Stimulated activated naive B cell treated with anti-CD40 and anti-IgM and Interleukin-4, amounts not matched to agents 10 μg/mL and 1 μg/mL and 100 μg/mL, for 72 hours (primary cell): ENCODE results near the gene PLA2G2F.
"Not testable (repeated sequence)": the region's sequence is repeated elsewhere in the genome, so short reads cannot be mapped to it uniquely, and the experiment has no call there.

ENCODE experiments used
- ATAC-seq, 2 donors: fragments of 150-1000 bp; cut with Tn5 transposase; replicated peaks; 2 replicates each; pipeline ENCODE4 v1.10.0; 2021; ENCODE audit warnings: moderate library complexity in 1 of 2
- DNase-seq: peaks from one replicate; pipeline ENCODE4 v3.0.0; 2021
- H3K27ac Mint-ChIP-seq: one replicate; pipeline ENCODE4 v1.8.0; 2022; ENCODE audit warnings: mild to moderate bottlenecking, mixed read lengths
- H3K27me3 Mint-ChIP-seq, 2 donors: one replicate each; pipeline ENCODE4 v1.8.0; 2022; ENCODE audit warnings: mixed read lengths in 2 of 2
- H3K36me3 Mint-ChIP-seq, 2 donors: one replicate each; pipeline ENCODE4 v1.8.0; 2022; ENCODE audit warnings: mixed read lengths in 2 of 2, mild to moderate bottlenecking in 1 of 2
- H3K4me1 Mint-ChIP-seq, 2 donors: one replicate each; pipeline ENCODE4 v1.8.0; 2022; ENCODE audit warnings: mixed read lengths in 2 of 2, mild to moderate bottlenecking in 1 of 2
- H3K4me3 Mint-ChIP-seq, 2 donors: one replicate each; pipeline ENCODE4 v1.8.0; 2022; ENCODE audit warnings: mild to moderate bottlenecking in 2 of 2, mixed read lengths in 2 of 2, moderate library complexity in 1 of 2
- H3K9me3 Mint-ChIP-seq, 2 donors: one replicate each; pipeline ENCODE4 v1.8.0; 2022; ENCODE audit warnings: mixed read lengths in 2 of 2, mild to moderate bottlenecking in 1 of 2

The PLA2G2F gene

DNA sequence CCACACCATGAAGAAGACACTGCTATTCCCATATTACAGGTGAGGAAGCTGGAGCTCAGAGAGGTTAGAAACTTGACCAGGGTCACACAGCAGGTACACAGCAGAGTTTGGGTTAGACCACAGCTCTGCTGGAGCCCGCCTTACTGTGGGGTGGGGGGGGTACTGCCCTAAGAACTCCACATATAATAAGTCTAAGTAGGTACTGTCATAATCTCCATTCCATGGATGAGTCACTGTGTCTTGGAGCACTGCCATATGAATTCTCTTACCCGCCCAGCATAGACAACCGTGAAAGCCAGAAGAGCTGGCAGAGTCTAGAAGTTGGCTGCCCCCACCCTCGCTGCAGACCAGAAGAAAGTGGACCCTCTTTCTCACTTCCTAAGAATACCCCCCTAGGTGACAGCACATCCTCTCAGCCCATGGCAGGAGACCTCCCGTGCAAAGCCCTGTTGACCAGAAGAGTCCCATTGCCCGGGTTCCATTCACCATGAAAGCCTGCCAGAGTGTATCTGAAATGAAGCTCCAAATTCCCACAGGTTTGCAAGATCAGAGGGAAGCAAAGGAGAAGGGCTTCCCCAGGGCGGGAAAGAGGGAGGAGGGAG, 14.6 kb upstream of the PLA2G2F start:
- Mint-ChIP-seq H3K4me3 (no peak overlapping the region), H3K9me3 (peaks cover 4 to 9% of the 10 kb centered on the region in 2 donors), H3K27ac (peak overlapping the region; percentile 79), H3K27me3 (no peaks in the 10 kb centered on the region), H3K4me1 (peaks cover 55 to 76% of the 10 kb centered on the region in 2 donors), H3K36me3 (peaks cover 3 to 12% of the 10 kb centered on the region in 2 donors)
- DNase-seq (no peak), ATAC-seq (peak in 1 of 2 donors; percentile 58)

GRCh38 chr1:20125100-20125499, 14.0 kb upstream of the PLA2G2F start:
- peak overlapping the region; percentile 79 for H3K27ac Mint-ChIP-seq
- DNase-seq (no peak), ATAC-seq (no peak)
- peaks cover 50 to 71% of the 10 kb centered on the region in 2 donors for H3K4me1 Mint-ChIP-seq
- H3K27me3 Mint-ChIP-seq, result no peaks in the 10 kb centered on the region
- H3K36me3 Mint-ChIP-seq, result peaks cover 3 to 15% of the 10 kb centered on the region in 2 donors
- peaks cover 4 to 9% of the 10 kb centered on the region in 2 donors for H3K9me3 Mint-ChIP-seq
- no peak overlapping the region for H3K4me3 Mint-ChIP-seq

DNA sequence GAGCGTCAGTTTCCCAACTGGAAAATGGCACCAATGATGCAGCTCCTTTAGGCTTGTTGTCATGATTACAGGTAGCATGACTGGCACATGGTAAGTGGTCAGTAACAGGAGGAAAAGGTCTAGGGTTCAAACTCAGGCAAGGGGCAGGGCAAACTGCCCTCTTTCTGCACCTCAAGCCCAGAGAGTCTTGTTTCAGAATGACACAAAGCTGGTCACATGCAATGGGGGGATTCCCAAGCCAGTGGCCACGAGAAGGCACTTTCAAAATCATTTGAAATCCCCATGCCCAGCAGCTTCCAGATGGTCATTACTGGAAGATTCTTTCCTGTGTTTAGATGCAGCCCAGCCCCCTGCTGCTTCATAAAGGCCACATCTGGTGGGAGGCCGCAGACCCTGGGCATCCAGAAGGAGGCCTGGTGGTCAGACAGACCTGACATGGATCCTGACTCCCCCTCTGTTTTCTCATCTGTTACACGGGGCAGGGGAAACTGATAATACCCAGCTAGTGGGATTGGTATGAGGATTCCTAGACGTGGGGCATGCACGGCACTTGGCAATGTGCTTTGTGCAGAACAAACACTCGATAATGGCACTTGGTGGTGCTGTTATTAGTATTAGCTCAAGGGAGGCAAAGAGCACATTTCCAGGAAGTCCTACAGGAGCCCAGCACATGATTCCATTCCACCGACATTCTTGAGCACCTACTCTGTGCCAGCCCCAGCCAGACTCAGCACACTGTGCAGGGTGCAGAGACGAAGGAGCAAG, 12.9 kb upstream of the PLA2G2F start:
- H3K4me1 Mint-ChIP-seq, result peaks cover 43 to 60% of the 10 kb centered on the region in 2 donors
- H3K4me3 Mint-ChIP-seq, result peak overlapping the region in 1 of 2 donors; percentile 8
- peak overlapping the region; percentile 83 for H3K27ac Mint-ChIP-seq
- H3K36me3 Mint-ChIP-seq, result peaks cover 3 to 15% of the 10 kb centered on the region in 2 donors
- peaks cover 4 to 9% of the 10 kb centered on the region in 2 donors for H3K9me3 Mint-ChIP-seq
- peak; percentile 33 for DNase-seq
- no peaks in the 10 kb centered on the region for H3K27me3 Mint-ChIP-seq
- ATAC-seq, result peak; percentile 73 to 80

- Mint-ChIP-seq H3K27ac (peak overlapping the region; percentile 83), H3K4me3 (peak overlapping the region in 1 of 2 donors; percentile 8), H3K9me3 (peaks cover 4 to 9% of the 10 kb centered on the region in 2 donors), H3K27me3 (no peaks in the 10 kb centered on the region), H3K4me1 (peaks cover 42 to 56% of the 10 kb centered on the region in 2 donors), H3K36me3 (peaks cover 3 to 15% of the 10 kb centered on the region in 2 donors)
- DNase-seq (no peak), ATAC-seq (no peak)
Observed at GRCh38 chr1:20126806-20127440, 12.2 kb upstream of the PLA2G2F start.

- H3K4me3 Mint-ChIP-seq, DNase-seq, ATAC-seq, H3K27me3 Mint-ChIP-seq: not testable (repeated sequence)
- peaks cover 4 to 11% of the 10 kb centered on the region in 2 donors for H3K9me3 Mint-ChIP-seq
- H3K27ac Mint-ChIP-seq, result peak overlapping the region; percentile 20
- peaks cover 3 to 15% of the 10 kb centered on the region in 2 donors for H3K36me3 Mint-ChIP-seq
- H3K4me1 Mint-ChIP-seq, result peaks cover 23% of the 10 kb centered on the region in 2 donors
Observed at GRCh38 chr1:20130518-20130917, 8.6 kb upstream of the PLA2G2F start.

- peaks cover 0 to 2% of the 10 kb centered on the region in 2 donors for H3K4me1 Mint-ChIP-seq
- ATAC-seq (no peak), DNase-seq (no peak)
- no peak overlapping the region for H3K4me3 Mint-ChIP-seq
- peaks cover 4 to 19% of the 10 kb centered on the region in 2 donors for H3K27me3 Mint-ChIP-seq
- H3K9me3 Mint-ChIP-seq, result peaks cover 0 to 2% of the 10 kb centered on the region in 2 donors
- H3K36me3 Mint-ChIP-seq, result no peaks in the 10 kb centered on the region
- H3K27ac Mint-ChIP-seq, result no peak overlapping the region
Observed at GRCh38 chr1:20134995-20135394, 4.1 kb upstream of the PLA2G2F start.

- peaks cover 0 to 2% of the 10 kb centered on the region in 2 donors for H3K9me3 Mint-ChIP-seq
- H3K4me3 Mint-ChIP-seq, result no peak overlapping the region
- peaks cover 11 to 28% of the 10 kb centered on the region in 2 donors for H3K27me3 Mint-ChIP-seq
- no peak overlapping the region for H3K27ac Mint-ChIP-seq
- ATAC-seq (no peak), DNase-seq (no peak)
- peaks cover 0 to 6% of the 10 kb centered on the region in 2 donors for H3K4me1 Mint-ChIP-seq
- H3K36me3 Mint-ChIP-seq, result no peaks in the 10 kb centered on the region
Observed at GRCh38 chr1:20136249-20136648, 2.9 kb upstream of the PLA2G2F start.

GRCh38 chr1:20137055-20137454, 2.1 kb upstream of the PLA2G2F start:
- Mint-ChIP-seq H3K4me3 (no peak overlapping the region), H3K27ac (no peak overlapping the region), H3K4me1 (peaks cover 0 to 6% of the 10 kb centered on the region in 2 donors), H3K27me3 (peaks cover 13 to 30% of the 10 kb centered on the region in 2 donors), H3K36me3 (no peaks in the 10 kb centered on the region), H3K9me3 (peaks cover 0 to 2% of the 10 kb centered on the region in 2 donors)
- no peak for ATAC-seq
- no peak for DNase-seq

GRCh38 chr1:20137604-20138003, 1.5 kb upstream of the PLA2G2F start:
- no peaks in the 10 kb centered on the region for H3K36me3 Mint-ChIP-seq
- H3K9me3 Mint-ChIP-seq, result no peaks in the 10 kb centered on the region
- ATAC-seq (no peak), DNase-seq (no peak)
- H3K27me3 Mint-ChIP-seq, result peaks cover 13 to 36% of the 10 kb centered on the region in 2 donors
- H3K4me3 Mint-ChIP-seq, result no peak overlapping the region
- H3K4me1 Mint-ChIP-seq, result peaks cover 0 to 6% of the 10 kb centered on the region in 2 donors
- H3K27ac Mint-ChIP-seq, result no peak overlapping the region

DNA sequence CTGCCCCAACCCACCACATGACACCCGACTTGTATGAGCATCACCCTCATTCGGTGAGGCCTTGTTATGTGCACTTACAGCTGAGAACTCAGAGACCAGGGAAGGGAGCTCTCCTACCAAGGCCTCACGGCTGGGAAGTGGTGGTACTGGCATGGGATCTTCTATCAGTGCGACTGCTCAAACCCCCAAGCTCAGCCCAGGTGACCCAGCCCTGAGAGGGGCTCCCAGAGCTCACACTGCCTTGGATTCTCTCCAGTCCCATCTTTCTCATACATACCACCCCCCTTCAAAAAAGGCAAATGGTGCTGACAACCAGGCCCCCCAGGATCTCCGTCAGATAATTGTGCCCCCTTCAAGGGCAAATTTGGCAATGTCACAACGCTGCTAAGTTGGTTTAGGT, 777 bp upstream of the PLA2G2F start:
- no peak for DNase-seq
- Mint-ChIP-seq H3K27me3 (peaks cover 13 to 37% of the 10 kb centered on the region in 2 donors), H3K4me3 (no peak overlapping the region), H3K4me1 (peaks cover 0 to 6% of the 10 kb centered on the region in 2 donors), H3K9me3 (no peaks in the 10 kb centered on the region), H3K27ac (no peak overlapping the region), H3K36me3 (no peaks in the 10 kb centered on the region)
- ATAC-seq, result no peak

DNA sequence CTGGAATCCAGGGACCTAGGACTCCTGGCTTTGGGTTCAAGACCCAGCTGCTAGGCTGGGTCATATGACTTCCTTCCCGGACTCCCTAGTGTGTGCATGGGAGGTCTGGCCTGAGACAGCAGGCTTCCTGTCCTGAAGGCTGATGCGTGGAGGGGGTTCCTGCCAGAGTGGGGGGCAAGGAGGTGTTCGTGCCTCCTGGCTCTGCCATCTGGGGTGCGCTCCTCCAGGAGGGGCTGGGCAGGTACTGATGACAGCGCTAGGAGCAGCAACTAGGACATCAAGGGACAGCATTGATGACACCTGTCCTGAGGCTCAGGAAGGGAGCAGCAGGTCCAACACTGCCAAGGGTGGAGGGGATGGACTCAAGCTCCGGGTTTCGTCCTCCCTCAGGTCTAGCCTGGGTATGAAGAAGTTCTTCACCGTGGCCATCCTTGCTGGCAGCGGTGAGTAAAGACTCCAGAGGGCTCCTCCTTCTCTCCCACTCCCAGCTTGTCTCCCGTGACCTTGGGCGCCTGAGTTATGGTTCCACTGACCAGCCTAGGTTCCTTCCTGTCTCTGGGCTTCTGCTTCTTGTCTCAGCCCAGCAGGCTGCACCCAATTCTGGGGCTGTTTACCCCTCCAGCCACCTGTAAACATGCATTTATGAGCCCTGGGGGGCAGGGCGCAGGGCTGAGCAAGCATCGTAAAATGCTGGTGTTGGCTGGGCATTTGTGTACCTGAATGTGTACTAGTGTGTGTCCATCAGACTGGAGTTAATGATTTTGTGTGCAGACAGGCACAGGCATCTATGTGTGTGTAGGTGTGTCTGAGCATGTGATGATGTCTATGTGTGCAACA, 871 bp downstream of the PLA2G2F start:
- Mint-ChIP-seq H3K27me3 (peaks cover 17 to 30% of the 10 kb centered on the region in 2 donors), H3K4me3 (no peak overlapping the region), H3K27ac (no peak overlapping the region), H3K36me3 (no peaks in the 10 kb centered on the region), H3K4me1 (peaks cover 0 to 6% of the 10 kb centered on the region in 2 donors), H3K9me3 (no peaks in the 10 kb centered on the region)
- DNase-seq (no peak), ATAC-seq (no peak)

DNA sequence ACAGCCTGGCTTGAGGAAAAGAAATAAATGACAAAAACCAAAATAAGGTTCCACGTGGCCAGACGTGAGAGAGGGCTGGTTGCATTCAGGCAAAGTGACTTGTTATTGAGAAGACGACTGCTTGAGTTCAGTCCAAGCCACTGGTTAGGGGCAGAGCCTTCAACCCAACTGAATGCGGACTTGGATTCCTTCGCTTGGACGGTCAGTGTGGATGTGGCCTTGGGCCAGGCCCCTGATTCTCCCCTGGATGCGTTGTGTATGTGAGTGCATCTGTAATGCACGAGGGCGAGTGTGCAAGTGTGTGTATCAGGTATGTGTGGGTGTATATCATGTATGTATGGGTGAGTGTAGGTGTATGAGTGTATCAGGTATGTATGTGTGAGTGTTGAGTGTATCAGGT, 1.9 kb downstream of the PLA2G2F start:
- H3K27ac Mint-ChIP-seq, result no peak overlapping the region
- peaks cover 17 to 30% of the 10 kb centered on the region in 2 donors for H3K27me3 Mint-ChIP-seq
- H3K9me3 Mint-ChIP-seq, result no peaks in the 10 kb centered on the region
- no peaks in the 10 kb centered on the region for H3K36me3 Mint-ChIP-seq
- no peak for DNase-seq
- ATAC-seq, result no peak
- no peak overlapping the region for H3K4me3 Mint-ChIP-seq
- H3K4me1 Mint-ChIP-seq, result peaks cover 0 to 6% of the 10 kb centered on the region in 2 donors

DNA sequence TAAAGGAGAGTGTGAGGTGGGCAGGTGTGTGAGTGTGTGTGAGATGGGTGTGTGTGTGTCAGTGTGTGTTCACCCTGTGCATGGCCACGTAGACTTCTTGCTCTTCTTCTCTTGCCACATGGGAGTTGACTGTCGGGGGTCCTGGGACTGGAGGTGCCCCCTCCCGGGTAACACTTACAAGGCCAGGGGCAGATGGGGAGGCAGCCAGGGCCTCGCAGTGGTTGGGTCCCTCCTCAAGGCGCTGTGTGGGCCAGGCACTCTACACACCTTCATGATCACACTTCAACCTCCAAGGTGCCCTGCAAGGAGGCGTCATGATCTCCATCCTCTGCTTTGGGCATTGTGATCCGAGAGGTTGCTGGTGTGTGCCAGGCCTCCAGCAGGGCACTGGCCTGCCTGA, 2.3 kb downstream of the PLA2G2F start:
- H3K9me3 Mint-ChIP-seq, result no peaks in the 10 kb centered on the region
- no peaks in the 10 kb centered on the region for H3K36me3 Mint-ChIP-seq
- no peak overlapping the region for H3K4me3 Mint-ChIP-seq
- H3K4me1 Mint-ChIP-seq, result peaks cover 0 to 6% of the 10 kb centered on the region in 2 donors
- H3K27me3 Mint-ChIP-seq, result peaks cover 17 to 30% of the 10 kb centered on the region in 2 donors
- no peak for DNase-seq
- H3K27ac Mint-ChIP-seq, result no peak overlapping the region
- ATAC-seq, result no peak
